Astrocyte (in vitro differentiated cells and primary cell): ENCODE data around the gene GRM7.

Experiments
- CTCF ChIP-seq: IDR thresholded peaks from 2 replicates; pipeline ENCODE4 v1.5.1; 2011; ENCODE audit warnings: low read depth, mild to moderate bottlenecking, inconsistent platforms, low read length, moderate library complexity; ENCODE audit not compliant: insufficient read depth
- EZH2 ChIP-seq: IDR thresholded peaks from 2 replicates; pipeline ENCODE4 v1.6.1; 2012; ENCODE audit warnings: mild to moderate bottlenecking, low read length, inconsistent platforms; ENCODE audit not compliant: insufficient read depth

GRCh38 chr3:7737263-7737662 lies 876.3 kb downstream of the GRM7 start:
- TF ChIP-seq CTCF, result no peak
- no peak for TF ChIP-seq EZH2
